H1 (cell line): ENCODE data around the gene DELE1. TPM values are rescaled to one million over a fixed set of nuclear protein-coding genes. Genes with fewer than 3 reads are reported as not detected.

Experiments used
- CTCF ChIA-PET: fragments of 300-600 bp; sonication (Branson Sonifier 250); formaldehyde crosslinking; loops from one replicate; lab custom pipeline; 2021; ENCODE audit not compliant: partially characterized antibody; lab: Charles Lee
- POLR2A ChIA-PET: fragments of 300-600 bp; sonication (Branson Sonifier 250); formaldehyde crosslinking; loops from one replicate; lab custom pipeline; 2021; ENCODE audit warnings: inconsistent platforms; ENCODE audit not compliant: partially characterized antibody; lab: Charles Lee
- DNase-seq, 2 experiments: peaks; one replicate each; pipeline versions ENCODE4 v3.0.0 to v3.0.0-alpha.2; 2010 to 2022; ENCODE audit warnings: low spot score in 2 of 2, low read depth in 1 of 2, mixed read lengths in 1 of 2
- FAIRE-seq: peaks from 2 replicates; lab custom pipeline; 2011; peaks lifted over from hg19 to GRCh38; lab: Jason Lieb, UNC
- H2AFZ ChIP-seq: 2 replicates; pipeline ENCODE4 v1.8.1; 2012; ENCODE audit warnings: low read length, inconsistent platforms
- H2AK5ac ChIP-seq: 2 replicates; pipeline ENCODE4 v1.6.1; 2013; ENCODE audit warnings: low read depth, low read length
- H2BK120ac ChIP-seq: replicated peaks from 2 replicates; pipeline ENCODE3; 2013; ENCODE audit warnings: low read depth, low read length, inconsistent platforms
- H2BK12ac ChIP-seq: 2 replicates; pipeline ENCODE4 v1.6.1; 2013; ENCODE audit warnings: low read depth, low read length
- H2BK15ac ChIP-seq: 2 replicates; pipeline ENCODE4 v1.6.1; 2013; ENCODE audit warnings: low read length
- H2BK20ac ChIP-seq: 2 replicates; pipeline ENCODE4 v1.6.1; 2013; ENCODE audit warnings: low read length
- H2BK5ac ChIP-seq: 2 replicates; pipeline ENCODE4 v1.6.1; 2013; ENCODE audit warnings: low read depth, low read length
- H3K14ac ChIP-seq: 2 replicates; pipeline ENCODE4 v1.6.1; 2013; ENCODE audit warnings: inconsistent platforms; ENCODE audit not compliant: insufficient read length
- H3K18ac ChIP-seq: 2 replicates; pipeline ENCODE4 v1.6.1; 2013; ENCODE audit warnings: low read length; ENCODE audit errors: extremely low read depth
- H3K23ac ChIP-seq: 2 replicates; pipeline ENCODE4 v1.6.1; 2013; ENCODE audit warnings: inconsistent platforms; ENCODE audit not compliant: insufficient read length
- H3K23me2 ChIP-seq: 2 replicates; pipeline ENCODE4 v1.6.1; 2013; ENCODE audit warnings: low read depth, low read length
- H3K27ac ChIP-seq: 2 replicates; pipeline ENCODE4 v1.6.1; 2011; ENCODE audit warnings: low read depth, low read length, inconsistent platforms
- H3K27me3 ChIP-seq, 4 experiments: replicated peaks in 1 of 4; 1 replicate in 1 of 4; 2 replicates in 3 of 4; pipeline versions ENCODE4 v1.6.1 to v1.8.1; 2011 to 2013; ENCODE audit warnings: low read length in 3 of 4, mild to moderate bottlenecking in 3 of 4, inconsistent platforms in 2 of 4, mixed read lengths in 2 of 4, moderate library complexity in 1 of 4; ENCODE audit not compliant: control insufficient read depth in 3 of 4, insufficient read depth in 3 of 4; ENCODE audit errors: extremely low read depth in 1 of 4
- H3K36me3 ChIP-seq, 4 experiments: 2 replicates each; pipeline versions ENCODE4 v1.6.1 to v1.8.1; 2011 to 2013; ENCODE audit warnings: mild to moderate bottlenecking in 4 of 4, low read length in 3 of 4, moderate library complexity in 2 of 4, control low read depth in 1 of 4, inconsistent platforms in 1 of 4; ENCODE audit not compliant: insufficient read depth in 4 of 4, control insufficient read depth in 2 of 4
- H3K4ac ChIP-seq: replicated peaks from 2 replicates; pipeline ENCODE3; 2013; ENCODE audit warnings: low read length, low read depth, mixed read lengths, inconsistent platforms; ENCODE audit not compliant: insufficient read length
- H3K4me1 ChIP-seq, 4 experiments: replicated peaks in 1 of 4; 1 replicate in 1 of 4; 2 replicates in 3 of 4; pipeline versions ENCODE4 v1.6.1 to v1.8.1; 2011 to 2013; ENCODE audit warnings: low read length in 3 of 4, inconsistent platforms in 2 of 4, mixed read lengths in 1 of 4; ENCODE audit not compliant: insufficient read depth in 4 of 4, control insufficient read depth in 3 of 4
- H3K4me2 ChIP-seq, 2 experiments: 2 replicates each; pipeline versions ENCODE4 v1.6.1 to v1.8.1; 2011 to 2013; ENCODE audit warnings: low read depth in 2 of 2, low read length in 2 of 2, control low read depth in 1 of 2, inconsistent platforms in 1 of 2, mild to moderate bottlenecking in 1 of 2; ENCODE audit not compliant: insufficient read depth in 1 of 2
- H3K4me3 ChIP-seq, 4 experiments: fragments of 200-600, 300-600 bp in 1 of 4; sonication (generic), shearing (Covaris generic), sonication (Bioruptor Twin) in 1 of 4; 2 replicates each; pipeline versions ENCODE4 v1.5.1 to v1.8.1; 2011 to 2016; ENCODE audit warnings: low read length in 4 of 4, low read depth in 3 of 4, control low read depth in 2 of 4, inconsistent platforms in 2 of 4, mild to moderate bottlenecking in 2 of 4, mixed read lengths in 1 of 4, moderate library complexity in 1 of 4; ENCODE audit not compliant: insufficient read depth in 2 of 4; ENCODE audit errors: extremely low read depth in 1 of 4
- H3K56ac ChIP-seq: replicated peaks from 2 replicates; pipeline ENCODE3; 2013; ENCODE audit warnings: low read depth, mild to moderate bottlenecking, mixed read lengths, low read length, inconsistent platforms; ENCODE audit not compliant: insufficient read length
- H3K79me1 ChIP-seq: 2 replicates; pipeline ENCODE4 v1.6.1; 2013; ENCODE audit warnings: low read depth, low read length, control low read depth
- H3K79me2 ChIP-seq, 2 experiments: 2 replicates each; pipeline versions ENCODE4 v1.6.1 to v1.8.1; 2012 to 2013; ENCODE audit warnings: low read length in 2 of 2, mild to moderate bottlenecking in 2 of 2, inconsistent platforms in 1 of 2; ENCODE audit not compliant: insufficient read depth in 2 of 2, control insufficient read depth in 1 of 2
- H3K9ac ChIP-seq, 4 experiments: replicated peaks in 1 of 4; 1 replicate in 1 of 4; 2 replicates in 3 of 4; pipeline versions ENCODE4 v1.6.1 to v1.8.1; 2011 to 2013; ENCODE audit warnings: low read depth in 3 of 4, low read length in 3 of 4, control low read depth in 2 of 4, mild to moderate bottlenecking in 2 of 4, moderate library complexity in 2 of 4, inconsistent platforms in 1 of 4; ENCODE audit errors: extremely low read depth in 1 of 4
- H3K9me3 ChIP-seq, 2 experiments: 2 replicates each; pipeline versions ENCODE4 v1.6.1 to v1.8.1; 2012 to 2013; ENCODE audit warnings: mild to moderate bottlenecking in 2 of 2, moderate library complexity in 2 of 2, control low read depth in 1 of 2, inconsistent platforms in 1 of 2, low read depth in 1 of 2, low read length in 1 of 2, mixed read lengths in 1 of 2; ENCODE audit not compliant: insufficient read depth in 2 of 2
- H4K20me1 ChIP-seq, 2 experiments: replicated peaks in 1 of 2; 2 replicates each; pipeline versions ENCODE3 to v1.8.1; 2011 to 2013; ENCODE audit warnings: inconsistent platforms in 2 of 2, low read length in 2 of 2, mild to moderate bottlenecking in 1 of 2; ENCODE audit not compliant: insufficient read depth in 2 of 2, control insufficient read depth in 1 of 2
- H4K5ac ChIP-seq: 2 replicates; pipeline ENCODE4 v1.6.1; 2013; ENCODE audit warnings: low read length, low read depth, mixed read lengths, inconsistent platforms; ENCODE audit not compliant: insufficient read length
- H4K8ac ChIP-seq: 2 replicates; pipeline ENCODE4 v1.8.0; 2013; ENCODE audit warnings: mild to moderate bottlenecking, moderate library complexity, low read length, inconsistent platforms; ENCODE audit not compliant: insufficient read depth; ENCODE audit errors: extremely low read depth
- H4K91ac ChIP-seq: replicated peaks from 2 replicates; pipeline ENCODE3; 2013; ENCODE audit warnings: low read length, mixed read lengths, inconsistent platforms; ENCODE audit not compliant: insufficient read length
- POLR2A ChIP-seq, 2 experiments: IDR thresholded peaks; 1 replicate in 1 of 2; 2 replicates in 1 of 2; pipeline ENCODE4 v1.6.1; 2011; ENCODE audit warnings: low read depth in 2 of 2, low read length in 2 of 2, mild to moderate bottlenecking in 2 of 2; ENCODE audit errors: control extremely low read depth in 1 of 2
- RNF2 ChIP-seq: fragments of 200-900, 300-1000 bp; sonication (generic); IDR thresholded peaks from 2 replicates; pipeline ENCODE4 v1.7.1; 2016; ENCODE audit warnings: borderline replicate concordance, low read depth, mild to moderate bottlenecking, antibody characterized with exemption, low read length; ENCODE audit not compliant: poor library complexity, severe bottlenecking; ENCODE audit errors: missing control alignments
- WGBS, 2 experiments: shearing (Covaris generic) in 1 of 2; methylation state at CpG; one replicate each; pipeline versions ENCODE4 v1.1.6 to v1.1.7; 2013 to 2015; ENCODE audit warnings: low lambda C conversion rate in 2 of 2, mixed read lengths in 2 of 2, inconsistent platforms in 1 of 2, low coverage in 1 of 2, missing lambda C conversion rate in 1 of 2; ENCODE audit not compliant: insufficient replicate concordance in 2 of 2, insufficient coverage in 1 of 2, insufficient read length in 1 of 2; ENCODE audit errors: extremely low coverage in 1 of 2, missing lambda C conversion rate in 1 of 2; 5-methylcytosine and 5-hydroxymethylcytosine counted together
- polyA plus RNA-seq, 7 experiments: library from polyadenylated mRNA; depleted of rRNA in 3 of 7; stranded (reverse) in 5 of 7; unstranded in 2 of 7; fragments of >200 nt in 5 of 7; fragments of 200-250 nt in 2 of 7; gene quantifications; 1 replicate in 5 of 7; 2 replicates in 1 of 7; 4 replicates in 1 of 7; pipeline versions ENCODE4 v1.2.1 to v1.2.3, GENCODE V29; 2011 to 2013; ENCODE audit warnings: missing spikeins in 2 of 7, mixed read lengths in 2 of 7
- total RNA-seq: library from RNA; stranded (reverse); fragmentation: NEBNext Ultra II Directional; extraction: Animal tissue kit (Norgen Biotek cat#: 25700); gene quantifications from 2 replicates; pipeline ENCODE4 v1.2.1, GENCODE V29; 2021

DELE1 gene
- total and polyA plus RNA-seq, 2 of the 8 experiments (the other 6 are each of a cell fraction or from before 2014, with no cell fraction given): 61.4 to 114 TPM

- H3K4me1 ChIP-seq: peaks cover 0 to 10% (median 7%) of the 10 kb centered on the region in 4 experiments; a peak in 5 of 7 replicates
- no peaks in the 10 kb centered on the region for H3K9me3 ChIP-seq
- no peak for TF ChIP-seq RNF2
- 0 out of 3 replicates have a peak, but pooled peaks of 1 of the 2 experiments have one; percentile 20 for TF ChIP-seq POLR2A (IDR thresholded peaks at IDR 0.05; ENCODE audit: control extremely low read depth in 1 of 2, low read depth in 2 of 2, low read length in 2 of 2)
- no peak overlapping the region for H3K14ac ChIP-seq
- H2BK120ac ChIP-seq: no peak overlapping the region
- WGBS, 2 experiments: 81% methylated on average over 9 of the region's 9 CpGs; no CpG with 5 or more reads in 1 of the 2 experiments
- H2AK5ac ChIP-seq: no peak overlapping the region
- no peak overlapping the region for H3K4me2 ChIP-seq
- H3K23ac ChIP-seq: no peak overlapping the region
- H2BK5ac ChIP-seq: no peak overlapping the region
- no peak overlapping the region; the same call in 1 of the 2 replicates for H4K8ac ChIP-seq
- no peak overlapping the region for H3K56ac ChIP-seq
- no peak overlapping the region for H2AFZ ChIP-seq
- no peak overlapping the region for H2BK20ac ChIP-seq
- no peak overlapping the region for H3K4me3 ChIP-seq
- H4K5ac ChIP-seq: no peak overlapping the region
- no peak overlapping the region for H2BK12ac ChIP-seq
- H3K9ac ChIP-seq: no peak overlapping the region
- peaks cover 0 to 2% of the 10 kb centered on the region in 2 experiments for H4K20me1 ChIP-seq
- no peaks in the 10 kb centered on the region for H3K23me2 ChIP-seq
- no peak overlapping the region for H4K91ac ChIP-seq
- no peak overlapping the region for H2BK15ac ChIP-seq
- no peak overlapping the region for H3K18ac ChIP-seq
- H3K79me1 ChIP-seq: no peaks in the 10 kb centered on the region
- no peak overlapping the region for H3K27ac ChIP-seq
- FAIRE-seq (no peak), DNase-seq (no peak)
- H3K27me3 ChIP-seq: no peaks in the 10 kb centered on the region; a peak in 1 of 7 replicates
- ChIA-PET POLR2A (interaction anchor here (0.7 to 9.2 kb wide), 9 partner anchors 9 to 70 kb away, joined by 3 to 121 read pairs (median 5); partner anchors contain the start of genes DELE1, GNPDA1, PCDH12 and RNF14), CTCF (interaction anchor here (1.4 to 20.8 kb wide), 8 partner anchors 12 to 279 kb away, joined by 3 to 324 read pairs (median 14); partner anchors contain the start of gene PCDH12)
- H3K4ac ChIP-seq: no peak overlapping the region
- H3K79me2 ChIP-seq: no peaks in the 10 kb centered on the region
- peaks cover 5 to 23% (median 16%) of the 10 kb centered on the region in 4 experiments; a peak in 5 of 8 replicates for H3K36me3 ChIP-seq
Observed at GRCh38 chr5:141942185-141942857, 18.6 kb downstream of the DELE1 start.
